ENCODE data around the gene CYP4F11. TPM values are rescaled to one million over a fixed set of nuclear protein-coding genes. Genes with fewer than 3 reads are reported as not detected.

Gene CYP4F11
- total and polyA plus RNA-seq, 2 of the 13 experiments (the other 11 are each of a cell fraction or from before 2014, with no cell fraction given): 7.8 to 8.4 TPM

GRCh38 chr19:15862444-15862843, 71.9 kb downstream of the CYP4F11 start:
- Histone ChIP-seq H3K4me1 (ENCODE audit: insufficient read depth, low read length) (no peaks in the 10 kb centered on the region), H3K9me3 (ENCODE audit: low read length) (no peaks in the 10 kb centered on the region), H2AFZ (ENCODE audit: low read length) (no peak overlapping the region), H3K79me2 (ENCODE audit: insufficient read depth, low read length) (no peaks in the 10 kb centered on the region), H3K36me3 (replicated peaks in 1 of 2; ENCODE audit: control insufficient read depth in 1 of 2, insufficient read depth in 2 of 2, low read length in 2 of 2) (no peaks in the 10 kb centered on the region), H3K27me3 (ENCODE audit: control insufficient read depth in 1 of 2, insufficient read depth in 2 of 2, low read length in 2 of 2) (peaks cover 2% of the 10 kb centered on the region in 2 experiments; a peak in 2 of 5 replicates), H3K9ac (ENCODE audit: insufficient read depth, low read depth, low read length) (no peak overlapping the region), H3K4me3 (replicated peaks in 1 of 3; ENCODE audit: insufficient read depth in 1 of 3, low read depth in 2 of 3, low read length in 3 of 3) (no peak overlapping the region), H3K4me2 (ENCODE audit: low read depth, low read length) (no peak overlapping the region), H3K27ac (ENCODE audit: extremely low read length, insufficient read depth, low read length) (no peak overlapping the region), H4K20me1 (ENCODE audit: insufficient read depth, low read length) (no peaks in the 10 kb centered on the region)
- ChIA-PET POLR2A (no interaction called here), CTCF (ENCODE audit: low intra/inter-chr PET ratio, low total read pairs) (no interaction called here)
- ATAC-seq: no peak
- no TSS peak for BruUV-seq (replicated peaks)
- in situ Hi-C loops (cut with HindIII; ENCODE audit: extremely low pct_ligation_motif_present, low pct_unique_long_range_greater_than_20kb) (no loop called here), intact Hi-C loops (cut with micrococcal nuclease; ENCODE audit: unreplicated experiment) (no loop called here)
- FAIRE-seq: no peak
- TF ChIP-seq BORCS8-MEF2B (CRISPR knock-in tag; IDR thresholded peaks at IDR 0.05) (no peak), ASH2L (IDR thresholded peaks at IDR 0.05; ENCODE audit: insufficient read length, low read depth, low read length) (no peak), HNRNPK (IDR thresholded peaks at IDR 0.05; ENCODE audit: low read depth, low read length, poor library complexity, severe bottlenecking) (peak; percentile 97), SP4 (CRISPR knock-in tag; IDR thresholded peaks at IDR 0.05) (no peak), RFX3 (CRISPR knock-in tag; IDR thresholded peaks at IDR 0.05) (no peak), PCBP1 (IDR thresholded peaks at IDR 0.05; ENCODE audit: borderline replicate concordance, low read depth, low read length) (peak; percentile 92), ZNF362 (CRISPR knock-in tag; IDR thresholded peaks at IDR 0.05; ENCODE audit: borderline replicate concordance) (no peak)
- WGBS (ENCODE audit: low lambda C conversion rate): 18% methylated on average over 7 of the region's 7 CpGs
- DNase-seq (ENCODE audit: low spot score): no peak

Small RNA genes within 50 kb of the gene (small RNA-seq; reads per million reads assigned to genes)
- gene CYP4F36P (ENCODE audit: insufficient read depth in 2 of 3, insufficient read length in 3 of 3, low read depth in 2 of 3, low replicate concordance in 1 of 3): 0 reads per million in 3 experiments

Other genes starting within 250 kb of the CYP4F11 start
- not detected in 2 replicates for gene OR10H2, start 206.5 kb downstream of the CYP4F11 start, total RNA-seq (2016; rRNA removed; fragmentation: Illumina TruSeq; extraction: Trizol)
- not detected in 2 replicates for gene OR10H2, start 206.5 kb downstream of the CYP4F11 start, polyA plus RNA-seq (2011; rRNA removed)
- not detected in 2 replicates for gene OR10H3, start 196.5 kb downstream of the CYP4F11 start, total RNA-seq (2016; rRNA removed; fragmentation: Illumina TruSeq; extraction: Trizol)
- gene OR10H3, start 196.5 kb downstream of the CYP4F11 start, polyA plus RNA-seq (2011; rRNA removed): not detected in 2 replicates
- not detected in 2 replicates for gene OR10H5, start 146.9 kb downstream of the CYP4F11 start, total RNA-seq (2016; rRNA removed; fragmentation: Illumina TruSeq; extraction: Trizol)
- not detected in 2 replicates for gene OR10H5, start 146.9 kb downstream of the CYP4F11 start, polyA plus RNA-seq (2011; rRNA removed)
- gene OR10H1, start 118.9 kb downstream of the CYP4F11 start, total RNA-seq (2016; rRNA removed; fragmentation: Illumina TruSeq; extraction: Trizol): not detected in 2 replicates
- not detected in 2 replicates for gene OR10H1, start 118.9 kb downstream of the CYP4F11 start, polyA plus RNA-seq (2011; rRNA removed)
- gene CYP4F2, start 36.5 kb downstream of the CYP4F11 start, total RNA-seq (2016; rRNA removed; fragmentation: Illumina TruSeq; extraction: Trizol): 0.42 and 3.7 TPM in 2 replicates
- gene CYP4F2, start 36.5 kb downstream of the CYP4F11 start, polyA plus RNA-seq (2011; rRNA removed): 3.9 and 9.7 TPM in 2 replicates
- not detected in 2 replicates for gene OR10H4, start 14.5 kb upstream of the CYP4F11 start, total RNA-seq (2016; rRNA removed; fragmentation: Illumina TruSeq; extraction: Trizol)
- gene OR10H4, start 14.5 kb upstream of the CYP4F11 start, polyA plus RNA-seq (2011; rRNA removed): not detected in 2 replicates
- gene TPM4, start 142.0 kb upstream of the CYP4F11 start, total RNA-seq (2016; rRNA removed; fragmentation: Illumina TruSeq; extraction: Trizol): 180 and 226 TPM in 2 replicates
- gene TPM4, start 142.0 kb upstream of the CYP4F11 start, polyA plus RNA-seq (2011; rRNA removed): 142 and 188 TPM in 2 replicates
- 44.8 and 45.0 TPM in 2 replicates for gene RAB8A, start 177.4 kb upstream of the CYP4F11 start, total RNA-seq (2016; rRNA removed; fragmentation: Illumina TruSeq; extraction: Trizol)
- gene RAB8A, start 177.4 kb upstream of the CYP4F11 start, polyA plus RNA-seq (2011; rRNA removed): 36.7 and 37.0 TPM in 2 replicates
- 0.53 and 0.69 TPM in 2 replicates for gene HSH2D, start 209.2 kb upstream of the CYP4F11 start, total RNA-seq (2016; rRNA removed; fragmentation: Illumina TruSeq; extraction: Trizol)
- gene HSH2D, start 209.2 kb upstream of the CYP4F11 start, polyA plus RNA-seq (2011; rRNA removed): 3.2 and 6.3 TPM in 2 replicates
- not detected in 2 replicates for gene CIB3, start 239.0 kb upstream of the CYP4F11 start, total RNA-seq (2016; rRNA removed; fragmentation: Illumina TruSeq; extraction: Trizol)
- not detected in 2 replicates for gene CIB3, start 239.0 kb upstream of the CYP4F11 start, polyA plus RNA-seq (2011; rRNA removed)

Measured in HepG2 (cell line).